Measurements from ENCODE around the gene ZNF865.

DNA sequence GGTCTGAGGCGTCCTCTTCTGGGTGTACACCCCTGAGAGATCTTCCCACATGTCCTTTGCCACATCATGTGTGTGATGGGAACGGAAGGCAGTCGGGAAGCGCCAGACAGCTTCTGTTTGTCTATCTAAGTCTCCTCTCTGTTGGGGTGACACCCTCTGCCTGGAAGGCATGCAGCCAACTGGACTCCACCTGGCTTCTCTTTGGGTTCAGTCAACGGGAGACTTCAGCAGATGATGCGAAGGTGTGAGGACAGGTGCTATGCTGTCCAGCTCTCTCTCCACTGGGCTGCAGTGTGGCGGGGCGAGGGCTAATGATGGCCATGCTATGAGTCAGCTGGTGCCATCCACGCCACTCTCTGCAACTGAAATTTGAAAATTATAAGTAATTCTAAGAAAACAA lies 45.8 kb upstream of the ZNF865 start:
- TF ChIP-seq POLR2AphosphoS5 (IDR thresholded peaks at IDR 0.05) (no peak), POLR2A (IDR thresholded peaks at IDR 0.05) (no peak)
- TF ChIP-seq, protein P1, sequence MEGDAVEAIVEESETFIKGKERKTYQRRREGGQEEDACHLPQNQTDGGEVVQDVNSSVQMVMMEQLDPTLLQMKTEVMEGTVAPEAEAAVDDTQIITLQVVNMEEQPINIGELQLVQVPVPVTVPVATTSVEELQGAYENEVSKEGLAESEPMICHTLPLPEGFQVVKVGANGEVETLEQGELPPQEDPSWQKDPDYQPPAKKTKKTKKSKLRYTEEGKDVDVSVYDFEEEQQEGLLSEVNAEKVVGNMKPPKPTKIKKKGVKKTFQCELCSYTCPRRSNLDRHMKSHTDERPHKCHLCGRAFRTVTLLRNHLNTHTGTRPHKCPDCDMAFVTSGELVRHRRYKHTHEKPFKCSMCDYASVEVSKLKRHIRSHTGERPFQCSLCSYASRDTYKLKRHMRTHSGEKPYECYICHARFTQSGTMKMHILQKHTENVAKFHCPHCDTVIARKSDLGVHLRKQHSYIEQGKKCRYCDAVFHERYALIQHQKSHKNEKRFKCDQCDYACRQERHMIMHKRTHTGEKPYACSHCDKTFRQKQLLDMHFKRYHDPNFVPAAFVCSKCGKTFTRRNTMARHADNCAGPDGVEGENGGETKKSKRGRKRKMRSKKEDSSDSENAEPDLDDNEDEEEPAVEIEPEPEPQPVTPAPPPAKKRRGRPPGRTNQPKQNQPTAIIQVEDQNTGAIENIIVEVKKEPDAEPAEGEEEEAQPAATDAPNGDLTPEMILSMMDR (IDR thresholded peaks at IDR 0.05 in 8 of 11, conservative IDR thresholded peaks at IDR 0.05 in 3 of 11), result no peak
